Fibroblast of lung (primary cell): ENCODE measurements around the gene DACH2. TPM values are rescaled to one million over a fixed set of nuclear protein-coding genes. Genes with fewer than 3 reads are reported as not detected.

ENCODE experiments used
- DNase-seq, 2 donors: peaks; one replicate each; pipeline versions ENCODE4 v3.0.0 to v3.0.0-alpha.2; 2010; ENCODE audit warnings: low read depth in 2 of 2
- H2AFZ ChIP-seq: 2 replicates; pipeline ENCODE4 v1.5.1; 2012; ENCODE audit warnings: low read length, control low read depth, inconsistent platforms
- H3K27ac ChIP-seq: 2 replicates; pipeline ENCODE4 v1.5.1; 2011; ENCODE audit warnings: low read length, control low read depth; ENCODE audit not compliant: insufficient read depth
- H3K27me3 ChIP-seq: 2 replicates; pipeline ENCODE4 v1.5.1; 2011; ENCODE audit warnings: mild to moderate bottlenecking, low read length; ENCODE audit not compliant: control insufficient read depth, insufficient read depth
- H3K36me3 ChIP-seq: 2 replicates; pipeline ENCODE4 v1.5.1; 2011; ENCODE audit warnings: low read length; ENCODE audit not compliant: control insufficient read depth, insufficient read depth
- H3K4me1 ChIP-seq: 2 replicates; pipeline ENCODE4 v1.5.1; 2011; ENCODE audit warnings: low read length; ENCODE audit not compliant: control insufficient read depth, insufficient read depth; ENCODE audit errors: extremely low read depth
- H3K4me2 ChIP-seq: 2 replicates; pipeline ENCODE4 v1.5.1; 2011; ENCODE audit warnings: low read length, control low read depth; ENCODE audit not compliant: insufficient read depth; ENCODE audit errors: extremely low read depth
- H3K4me3 ChIP-seq, 4 experiments: fragments of 200-600 bp in 1 of 4; sonication (generic) in 1 of 4; replicated peaks in 1 of 4; 2 replicates each; pipeline ENCODE4 v1.5.1; 2011 to 2016; ENCODE audit warnings: low read length in 4 of 4, low read depth in 3 of 4, mild to moderate bottlenecking in 3 of 4, control low read depth in 2 of 4, inconsistent platforms in 1 of 4, mixed read lengths in 1 of 4; ENCODE audit not compliant: insufficient read depth in 1 of 4; ENCODE audit errors: control extremely low read depth in 1 of 4
- H3K79me2 ChIP-seq: 2 replicates; pipeline ENCODE4 v1.5.1; 2012; ENCODE audit warnings: mild to moderate bottlenecking, low read length, inconsistent platforms; ENCODE audit not compliant: control insufficient read depth, insufficient read depth
- H3K9ac ChIP-seq: 2 replicates; pipeline ENCODE4 v1.5.1; 2011; ENCODE audit warnings: mild to moderate bottlenecking, low read length, control low read depth; ENCODE audit not compliant: insufficient read depth
- H3K9me3 ChIP-seq: 2 replicates; pipeline ENCODE4 v1.5.1; 2012; ENCODE audit warnings: low read depth, low read length; ENCODE audit not compliant: control insufficient read depth, insufficient read depth
- H4K20me1 ChIP-seq: 2 replicates; pipeline ENCODE4 v1.5.1; 2011; ENCODE audit warnings: low read length; ENCODE audit not compliant: control insufficient read depth, insufficient read depth; ENCODE audit errors: extremely low read depth
- EZH2 ChIP-seq: IDR thresholded peaks from 2 replicates; pipeline ENCODE4 v1.5.1; 2012; ENCODE audit warnings: low read length, control low read depth, mild to moderate bottlenecking; ENCODE audit errors: missing control alignments
- polyA plus RNA-seq, 2 donors: library from polyadenylated mRNA; depleted of rRNA in 1 of 2; stranded (reverse) in 1 of 2; unstranded in 1 of 2; fragments of >200 nt; gene quantifications; 2 replicates each; pipeline ENCODE4 v1.2.1, GENCODE V29; 2011 to 2012; ENCODE audit warnings: missing spikeins in 1 of 2
- total RNA-seq: library from RNA; depleted of rRNA; stranded (reverse); fragments of >200 nt; gene quantifications from 2 replicates; pipeline ENCODE4 v1.2.1, GENCODE V29; 2014
- TF ChIP-seq, protein P1 (sequence below), 2 donors: IDR thresholded peaks in 1 of 2; conservative IDR thresholded peaks in 1 of 2; 1 replicate in 1 of 2; 2 replicates in 1 of 2; pipeline ENCODE4 v1.5.1; 2011 to 2012; ENCODE audit warnings: low read length in 2 of 2, control low read depth in 1 of 2, inconsistent platforms in 1 of 2, low read depth in 1 of 2, mild to moderate bottlenecking in 1 of 2

DACH2 gene
- total and polyA plus RNA-seq, 2 donors (not counting 1 experiment from before 2014, with no cell fraction given): 0.24 to 0.99 TPM

DNA sequence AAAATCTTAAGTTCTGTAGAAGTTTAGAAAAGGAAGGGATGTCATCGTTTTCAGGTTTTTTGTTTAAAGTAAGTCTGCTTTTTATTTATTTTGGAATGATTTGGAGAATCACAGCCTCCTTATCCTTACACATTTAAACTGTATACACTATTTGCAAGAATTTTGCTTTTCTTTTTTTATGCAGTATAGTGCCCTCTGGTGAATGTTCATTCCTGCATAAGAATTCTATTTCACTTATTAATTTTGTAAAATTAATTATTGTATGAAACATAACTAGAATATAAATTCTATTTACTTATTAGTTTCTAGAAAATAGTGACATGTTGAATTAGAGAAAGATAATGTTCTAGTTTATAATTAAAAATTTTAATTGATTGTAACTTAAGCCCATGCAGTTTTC lies 44.6 kb downstream of the DACH2 start:
- H4K20me1 ChIP-seq: peaks cover 1% of the 10 kb centered on the region
- no peak overlapping the region for H3K9ac ChIP-seq
- H3K79me2 ChIP-seq: no peaks in the 10 kb centered on the region
- H3K9me3 ChIP-seq: no peaks in the 10 kb centered on the region
- no peak overlapping the region for H3K27ac ChIP-seq
- DNase-seq: peak in 1 of 2 donors; percentile 3
- no peak overlapping the region for H2AFZ ChIP-seq
- H3K27me3 ChIP-seq: no peaks in the 10 kb centered on the region
- TF ChIP-seq EZH2: no peak
- TF ChIP-seq, protein P1, sequence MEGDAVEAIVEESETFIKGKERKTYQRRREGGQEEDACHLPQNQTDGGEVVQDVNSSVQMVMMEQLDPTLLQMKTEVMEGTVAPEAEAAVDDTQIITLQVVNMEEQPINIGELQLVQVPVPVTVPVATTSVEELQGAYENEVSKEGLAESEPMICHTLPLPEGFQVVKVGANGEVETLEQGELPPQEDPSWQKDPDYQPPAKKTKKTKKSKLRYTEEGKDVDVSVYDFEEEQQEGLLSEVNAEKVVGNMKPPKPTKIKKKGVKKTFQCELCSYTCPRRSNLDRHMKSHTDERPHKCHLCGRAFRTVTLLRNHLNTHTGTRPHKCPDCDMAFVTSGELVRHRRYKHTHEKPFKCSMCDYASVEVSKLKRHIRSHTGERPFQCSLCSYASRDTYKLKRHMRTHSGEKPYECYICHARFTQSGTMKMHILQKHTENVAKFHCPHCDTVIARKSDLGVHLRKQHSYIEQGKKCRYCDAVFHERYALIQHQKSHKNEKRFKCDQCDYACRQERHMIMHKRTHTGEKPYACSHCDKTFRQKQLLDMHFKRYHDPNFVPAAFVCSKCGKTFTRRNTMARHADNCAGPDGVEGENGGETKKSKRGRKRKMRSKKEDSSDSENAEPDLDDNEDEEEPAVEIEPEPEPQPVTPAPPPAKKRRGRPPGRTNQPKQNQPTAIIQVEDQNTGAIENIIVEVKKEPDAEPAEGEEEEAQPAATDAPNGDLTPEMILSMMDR (conservative IDR thresholded peaks at IDR 0.05 in 1 of 2, IDR thresholded peaks at IDR 0.05 in 1 of 2; ENCODE audit: low read depth in 1 of 2, low read length in 2 of 2): peak in 1 of 2 donors; percentile 7
- no peak overlapping the region for H3K4me3 ChIP-seq
- H3K4me1 ChIP-seq: no peaks in the 10 kb centered on the region
- H3K4me2 ChIP-seq: no peak overlapping the region
- no peaks in the 10 kb centered on the region for H3K36me3 ChIP-seq

DNA sequence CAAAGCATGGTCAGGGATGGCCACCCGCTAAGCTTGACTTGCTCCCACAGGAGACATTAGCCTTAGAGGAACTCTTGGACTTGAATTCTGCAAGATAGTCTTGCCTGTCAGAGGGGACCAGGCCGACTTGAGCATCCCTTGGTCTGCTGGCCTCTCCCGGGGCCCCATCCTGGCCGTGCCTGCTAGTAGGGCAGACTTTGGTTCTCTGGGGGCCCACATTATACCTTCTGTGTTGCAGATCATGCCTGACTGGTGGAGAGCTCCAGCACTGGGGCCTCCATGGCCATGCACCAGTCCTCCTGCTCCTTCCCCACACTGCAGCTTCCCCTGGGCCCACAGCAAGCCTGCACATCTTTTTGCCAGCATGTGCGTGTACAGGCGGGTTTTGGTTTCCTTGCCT lies 46.5 kb downstream of the DACH2 start:
- no peak for TF ChIP-seq EZH2
- TF ChIP-seq, protein P1 (conservative IDR thresholded peaks at IDR 0.05 in 1 of 2, IDR thresholded peaks at IDR 0.05 in 1 of 2; ENCODE audit: low read depth in 1 of 2, low read length in 2 of 2): no peak
- H3K4me2 ChIP-seq: no peak overlapping the region
- H4K20me1 ChIP-seq: peaks cover 1% of the 10 kb centered on the region
- H3K9me3 ChIP-seq: no peaks in the 10 kb centered on the region
- no peak overlapping the region for H3K27ac ChIP-seq
- no peak overlapping the region for H2AFZ ChIP-seq
- no peaks in the 10 kb centered on the region for H3K79me2 ChIP-seq
- no peaks in the 10 kb centered on the region for H3K27me3 ChIP-seq
- H3K36me3 ChIP-seq: no peaks in the 10 kb centered on the region
- no peaks in the 10 kb centered on the region for H3K4me1 ChIP-seq
- DNase-seq: no peak
- no peak overlapping the region for H3K4me3 ChIP-seq
- H3K9ac ChIP-seq: no peak overlapping the region

DNA sequence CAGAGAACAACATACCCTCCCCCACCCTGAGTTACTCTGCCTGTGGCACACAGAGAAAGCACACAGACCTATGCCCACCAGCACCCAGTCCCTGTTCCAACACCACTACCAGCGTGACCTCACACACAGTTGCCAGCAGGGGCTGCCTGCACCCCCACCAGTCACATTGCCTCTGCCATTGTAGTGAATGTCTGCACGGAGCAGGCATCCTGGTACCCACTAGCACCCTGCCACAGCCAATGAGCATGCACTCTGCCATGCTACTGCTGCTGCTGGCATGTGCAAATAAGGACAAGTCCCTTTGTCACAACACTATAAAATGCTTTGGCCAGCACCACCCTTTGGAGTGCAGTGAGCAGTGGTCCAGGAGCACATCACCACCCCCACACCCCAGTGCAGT lies 47.1 kb downstream of the DACH2 start:
- TF ChIP-seq, protein P1 (conservative IDR thresholded peaks at IDR 0.05 in 1 of 2, IDR thresholded peaks at IDR 0.05 in 1 of 2; ENCODE audit: low read depth in 1 of 2, low read length in 2 of 2): no peak
- TF ChIP-seq EZH2: no peak
- Histone ChIP-seq H3K36me3 (no peaks in the 10 kb centered on the region), H3K9ac (no peak overlapping the region), H3K4me2 (no peak overlapping the region), H3K27me3 (no peaks in the 10 kb centered on the region), H4K20me1 (peaks cover 1% of the 10 kb centered on the region), H3K9me3 (no peaks in the 10 kb centered on the region), H3K4me1 (no peaks in the 10 kb centered on the region), H3K27ac (no peak overlapping the region), H3K79me2 (no peaks in the 10 kb centered on the region), H3K4me3 (no peak overlapping the region), H2AFZ (no peak overlapping the region)
- no peak for DNase-seq
